Measurements from ENCODE around the gene RMDN2.

RMDN2 gene

GRCh38 chr2:38057651-38058410, 132.7 kb downstream of the RMDN2 start:
- no peak for DNase-seq

DNA sequence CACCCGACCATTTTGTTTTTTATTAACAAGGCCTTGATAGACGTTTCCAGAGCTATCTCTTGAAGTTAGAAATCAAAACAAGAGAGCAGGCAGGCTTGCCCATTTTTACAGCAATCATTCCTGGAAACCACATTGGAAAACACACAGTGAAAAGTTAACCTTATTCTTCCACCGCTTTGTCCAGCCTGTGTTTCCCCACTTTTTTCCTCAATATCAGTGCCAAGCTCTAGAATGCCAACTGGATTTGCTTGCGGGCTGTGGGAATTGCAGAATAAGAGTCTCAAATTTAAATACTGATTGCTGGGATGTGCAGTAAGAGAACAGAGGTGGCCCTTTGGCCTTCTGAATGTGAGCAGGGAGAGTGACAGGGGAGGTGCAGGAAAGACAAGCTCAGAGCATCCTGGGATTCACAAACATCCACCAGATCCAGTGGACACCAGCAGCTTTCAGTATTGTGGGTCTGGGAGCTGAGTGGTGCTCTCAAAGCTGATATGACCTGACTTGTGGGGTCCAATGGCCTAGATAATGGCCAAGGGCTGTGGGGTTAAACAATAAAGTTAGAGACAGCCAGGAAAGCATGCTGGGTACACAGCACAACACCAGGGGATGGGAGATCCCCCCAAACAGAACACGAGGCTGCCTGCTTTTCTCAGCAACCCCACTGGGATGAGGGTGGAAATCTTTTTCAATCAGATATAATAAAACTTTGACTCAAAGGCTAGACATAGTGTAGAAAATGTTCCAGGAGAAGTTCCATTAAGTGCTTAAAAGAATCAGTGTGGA, 135.3 kb downstream of the RMDN2 start:
- no peak for DNase-seq

GRCh38 chr2:38064801-38065501, 139.9 kb downstream of the RMDN2 start:
- DNase-seq, result no peak

GRCh38 chr2:38065502-38066135, 140.5 kb downstream of the RMDN2 start:
- no peak for DNase-seq

- no peak for DNase-seq
These were observed 141.5 kb downstream of the RMDN2 start for GRCh38 chr2:38066421-38067115.
